Measurements from ENCODE around the gene EEA1. TPM values are rescaled to one million over a fixed set of nuclear protein-coding genes. Genes with fewer than 3 reads are reported as not detected.

Gene EEA1
- total and polyA plus RNA-seq, 2 of the 4 experiments (the other 2 are of a cell fraction) = 4.6 to 12.5 TPM

DNA sequence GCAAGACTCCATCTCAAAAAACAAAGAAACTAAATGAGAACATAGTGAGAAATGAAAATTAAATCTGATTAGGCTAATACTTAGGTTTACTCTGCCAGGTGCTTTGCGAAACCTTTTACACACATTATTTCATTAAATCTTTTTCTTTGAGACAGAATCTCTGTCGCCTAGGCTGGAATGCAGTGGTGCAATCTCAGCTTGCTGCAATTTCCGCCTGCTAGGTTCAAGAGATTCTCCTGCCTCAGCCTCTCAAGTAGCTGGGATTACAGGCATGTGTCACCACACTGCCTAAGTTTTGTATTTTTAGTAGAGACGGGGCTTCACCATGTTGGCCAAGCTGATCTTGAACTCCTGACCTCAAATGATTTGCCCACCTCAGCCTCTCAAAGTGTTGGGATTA, 21.9 kb upstream of the EEA1 start:
- Histone ChIP-seq H2AK5ac (ENCODE audit: low read depth, low read length) (no peak overlapping the region), H3K4me1 (ENCODE audit: control insufficient read depth, insufficient read depth, low read length) (no peaks in the 10 kb centered on the region), H2AFZ (replicated peaks; ENCODE audit: low read length, poor library complexity) (no peak overlapping the region), H3K56ac (ENCODE audit: extremely low read depth, insufficient read depth, low read length) (no peak overlapping the region), H4K5ac (ENCODE audit: low read depth, low read length) (no peak overlapping the region), H3K9me1 (ENCODE audit: insufficient read depth, low read length) (no peaks in the 10 kb centered on the region), H3K4me2 (ENCODE audit: low read depth, low read length) (no peak overlapping the region), H3K36me3 (ENCODE audit: control insufficient read depth, insufficient read depth, low read length) (no peaks in the 10 kb centered on the region), H2BK5ac (ENCODE audit: low read depth, low read length, poor library complexity, severe bottlenecking) (no peak overlapping the region), H2BK15ac (ENCODE audit: low read depth, low read length) (no peak overlapping the region), H2BK120ac (ENCODE audit: low read depth, low read length) (no peak overlapping the region), H3K27me3 (ENCODE audit: control insufficient read depth, insufficient read depth, low read length) (no peaks in the 10 kb centered on the region), H3K18ac (ENCODE audit: low read depth, low read length) (no peak overlapping the region), H3K4me3 (ENCODE audit: insufficient read depth, low read depth, low read length) (no peak overlapping the region), H2BK20ac (ENCODE audit: low read depth, low read length) (no peak overlapping the region), H3K4ac (ENCODE audit: low read depth, low read length) (no peak overlapping the region), H4K91ac (ENCODE audit: insufficient read depth, low read depth, low read length) (no peak overlapping the region), H3K27ac (ENCODE audit: insufficient read depth, low read length) (no peak overlapping the region), H3K79me1 (ENCODE audit: low read depth in 1 of 2, low read length in 2 of 2) (no peaks in the 10 kb centered on the region), H3K9me3 (ENCODE audit: control insufficient read depth, insufficient read depth, low read length) (peaks cover 5% of the 10 kb centered on the region), H2AK9ac (replicated peaks; ENCODE audit: low read depth, low read length, poor library complexity) (no peak overlapping the region), H3K23ac (ENCODE audit: low read depth, low read length) (no peak overlapping the region), H4K8ac (ENCODE audit: low read depth in 2 of 2, low read length in 2 of 2) (no peak overlapping the region), H3K14ac (replicated peaks; ENCODE audit: low read depth, low read length) (no peak overlapping the region), H3K9ac (ENCODE audit: low read depth, low read length) (no peak overlapping the region), H4K20me1 (ENCODE audit: insufficient read depth, low read length) (no peaks in the 10 kb centered on the region)
- 75% methylated on average over 1 of the region's 4 CpGs; no CpG with 5 or more reads in 1 of the 2 experiments for WGBS, 2 experiments (ENCODE audit: extremely low coverage in 2 of 2, insufficient read length in 1 of 2)
- in situ Hi-C loops (cut with MboI; ENCODE audit: low sequenced_read_pairs) (no loop called here), dilution Hi-C loops (cut with HindIII; ENCODE audit: low sequenced_read_pairs, unreplicated experiment) (no loop called here), intact Hi-C loops (cut with micrococcal nuclease) (no loop called here)
- no TSS peak for BruUV-seq (replicated peaks)
- DNase-seq (no peak), ATAC-seq (ENCODE audit: low read depth) (no peak)
- TF ChIP-seq, protein P1, sequence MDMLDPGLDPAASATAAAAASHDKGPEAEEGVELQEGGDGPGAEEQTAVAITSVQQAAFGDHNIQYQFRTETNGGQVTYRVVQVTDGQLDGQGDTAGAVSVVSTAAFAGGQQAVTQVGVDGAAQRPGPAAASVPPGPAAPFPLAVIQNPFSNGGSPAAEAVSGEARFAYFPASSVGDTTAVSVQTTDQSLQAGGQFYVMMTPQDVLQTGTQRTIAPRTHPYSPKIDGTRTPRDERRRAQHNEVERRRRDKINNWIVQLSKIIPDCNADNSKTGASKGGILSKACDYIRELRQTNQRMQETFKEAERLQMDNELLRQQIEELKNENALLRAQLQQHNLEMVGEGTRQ (IDR thresholded peaks at IDR 0.05; ENCODE audit: low read depth, low read length) = no peak
- TF ChIP-seq RFX5 (IDR thresholded peaks at IDR 0.05; ENCODE audit: low read depth, low read length) = no peak
- TF ChIP-seq RAD21 (IDR thresholded peaks at IDR 0.05; ENCODE audit: low read length) = no peak
- no peak for TF ChIP-seq CEBPB (IDR thresholded peaks at IDR 0.05; ENCODE audit: low read depth, low read length)
- TF ChIP-seq CHD1 (IDR thresholded peaks at IDR 0.05; ENCODE audit: low read depth, low read length) = no peak
- no peak for TF ChIP-seq ELK1 (IDR thresholded peaks at IDR 0.05; ENCODE audit: borderline replicate concordance, low read depth, low read length)
- no peak for TF ChIP-seq FOS (IDR thresholded peaks at IDR 0.05; ENCODE audit: low read depth, low read length)
- no peak for TF ChIP-seq NFE2L2 (IDR thresholded peaks at IDR 0.05; ENCODE audit: low read depth, low read length)
- TF ChIP-seq BHLHE40 (IDR thresholded peaks at IDR 0.05; ENCODE audit: low read depth, low read length) = no peak
- no peak for TF ChIP-seq MXI1 (IDR thresholded peaks at IDR 0.05; ENCODE audit: borderline replicate concordance, low read depth, low read length)
- TF ChIP-seq MAZ (IDR thresholded peaks at IDR 0.05; ENCODE audit: borderline replicate concordance, low read depth, low read length) = no peak
- no peak for TF ChIP-seq POLR2A (IDR thresholded peaks at IDR 0.05; ENCODE audit: low read depth, low read length)
- no peak for TF ChIP-seq RCOR1 (IDR thresholded peaks at IDR 0.05; ENCODE audit: insufficient replicate concordance, low read length)
- TF ChIP-seq, protein P2, sequence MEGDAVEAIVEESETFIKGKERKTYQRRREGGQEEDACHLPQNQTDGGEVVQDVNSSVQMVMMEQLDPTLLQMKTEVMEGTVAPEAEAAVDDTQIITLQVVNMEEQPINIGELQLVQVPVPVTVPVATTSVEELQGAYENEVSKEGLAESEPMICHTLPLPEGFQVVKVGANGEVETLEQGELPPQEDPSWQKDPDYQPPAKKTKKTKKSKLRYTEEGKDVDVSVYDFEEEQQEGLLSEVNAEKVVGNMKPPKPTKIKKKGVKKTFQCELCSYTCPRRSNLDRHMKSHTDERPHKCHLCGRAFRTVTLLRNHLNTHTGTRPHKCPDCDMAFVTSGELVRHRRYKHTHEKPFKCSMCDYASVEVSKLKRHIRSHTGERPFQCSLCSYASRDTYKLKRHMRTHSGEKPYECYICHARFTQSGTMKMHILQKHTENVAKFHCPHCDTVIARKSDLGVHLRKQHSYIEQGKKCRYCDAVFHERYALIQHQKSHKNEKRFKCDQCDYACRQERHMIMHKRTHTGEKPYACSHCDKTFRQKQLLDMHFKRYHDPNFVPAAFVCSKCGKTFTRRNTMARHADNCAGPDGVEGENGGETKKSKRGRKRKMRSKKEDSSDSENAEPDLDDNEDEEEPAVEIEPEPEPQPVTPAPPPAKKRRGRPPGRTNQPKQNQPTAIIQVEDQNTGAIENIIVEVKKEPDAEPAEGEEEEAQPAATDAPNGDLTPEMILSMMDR (conservative IDR thresholded peaks at IDR 0.05; ENCODE audit: low read depth, low read length) = no peak
- TF ChIP-seq MAFK (IDR thresholded peaks at IDR 0.05; ENCODE audit: low read depth, low read length) = no peak
- no peak for TF ChIP-seq SMC3 (IDR thresholded peaks at IDR 0.05; ENCODE audit: low read depth, low read length)
- ChIA-PET POLR2A (ENCODE audit: unreplicated experiment) (no interaction called here), CTCF (no interaction called here)
